HepG2 (cell line): Measurements from ENCODE around the gene ELOVL5. TPM values are rescaled to one million over a fixed set of nuclear protein-coding genes. Genes with fewer than 3 reads are reported as not detected.
A peak's percentile ranks its signal among the peaks of the same experiment; 100 is the strongest.

Source experiments
- ARID3A ChIP-seq: IDR thresholded peaks from 2 replicates; pipeline ENCODE4 v1.6.1; 2012; ENCODE audit warnings: low read depth, low read length, improper control_type of control experiment
- CEBPB ChIP-seq: IDR thresholded peaks from 2 replicates; pipeline ENCODE4 v1.6.1; 2011; ENCODE audit warnings: low read depth, low read length, improper control_type of control experiment, borderline replicate concordance
- FOSL2 ChIP-seq: sonication (generic); formaldehyde crosslinking; IDR thresholded peaks from 2 replicates; pipeline ENCODE4 v1.4.0; 2020; ENCODE audit warnings: missing genetic modification reagents
- FOXJ3 ChIP-seq: sonication (generic); formaldehyde crosslinking; IDR thresholded peaks from 2 replicates; pipeline ENCODE4 v1.4.0; 2020; ENCODE audit warnings: missing genetic modification reagents, mild to moderate bottlenecking, borderline replicate concordance
- GLMP ChIP-seq: sonication (generic); formaldehyde crosslinking; IDR thresholded peaks from 2 replicates; pipeline ENCODE4 v1.9.0; 2021; ENCODE audit warnings: missing genetic modification reagents, mild to moderate bottlenecking, borderline replicate concordance
- ISL2 ChIP-seq: sonication (generic); formaldehyde crosslinking; IDR thresholded peaks from 2 replicates; pipeline ENCODE4 v1.5.0; 2020; ENCODE audit warnings: missing genetic modification reagents
- MTA3 ChIP-seq: sonication (generic); formaldehyde crosslinking; IDR thresholded peaks from 2 replicates; pipeline ENCODE4 v1.4.0; 2020; ENCODE audit warnings: missing genetic modification reagents
- NFAT5 ChIP-seq: sonication (generic); formaldehyde crosslinking; IDR thresholded peaks from 2 replicates; pipeline ENCODE4 v1.4.0; 2020; ENCODE audit warnings: missing genetic modification reagents
- PHB2 ChIP-seq: fragments of 450-650 bp; IDR thresholded peaks from 2 replicates; pipeline ENCODE4 v1.6.1; 2018; ENCODE audit not compliant: partially characterized antibody
- SNAPC2 ChIP-seq: sonication (generic); formaldehyde crosslinking; IDR thresholded peaks from 2 replicates; pipeline ENCODE4 v1.8.1; 2022; ENCODE audit warnings: mild to moderate bottlenecking, missing genetic modification reagents
- ZHX1 ChIP-seq: sonication (generic); formaldehyde crosslinking; IDR thresholded peaks from 2 replicates; pipeline ENCODE4 v1.8.1; 2022; ENCODE audit warnings: low read depth, mild to moderate bottlenecking, missing genetic modification reagents
- ZNF282 ChIP-seq: fragments of 450-650 bp; IDR thresholded peaks from 2 replicates; pipeline ENCODE4 v1.6.1; 2018; ENCODE audit not compliant: partially characterized antibody
- ZSCAN12 ChIP-seq: sonication (generic); formaldehyde crosslinking; IDR thresholded peaks from 2 replicates; pipeline ENCODE4 v1.9.0; 2021; ENCODE audit warnings: mild to moderate bottlenecking, missing genetic modification reagents
- polyA plus RNA-seq, 8 experiments: library from polyadenylated mRNA; depleted of rRNA in 3 of 8; stranded (reverse) in 7 of 8; unstranded in 1 of 8; fragments of >200 nt; fragmentation: Illumina TruSeq in 4 of 8; extraction: Trizol in 4 of 8; gene quantifications; 2 replicates each; pipeline versions ENCODE4 v1.2.1 to v1.2.3, GENCODE V29; 2011 to 2016; ENCODE audit warnings: low read depth in 4 of 8, missing spikeins in 1 of 8, mixed read lengths in 1 of 8; ENCODE audit not compliant: insufficient read depth in 1 of 8
- total RNA-seq, 5 experiments: library from RNA; depleted of rRNA; stranded (reverse); fragments of >200 nt; fragmentation: Illumina TruSeq; extraction: Trizol; gene quantifications; 2 replicates each; pipeline ENCODE4 v1.2.3, GENCODE V29; 2016; ENCODE audit warnings: low read depth in 1 of 5
- TF ChIP-seq, protein P1 (sequence below): IDR thresholded peaks from 2 replicates; pipeline ENCODE4 v1.4.0; 2020; ENCODE audit warnings: mild to moderate bottlenecking, missing genetic modification reagents

The ELOVL5 gene
- total and polyA plus RNA-seq, 2 of the 13 experiments (the other 11 are each of a cell fraction or from before 2014, with no cell fraction given) = 50.1 to 72.4 TPM

GRCh38 chr6:53306819-53307347 lies 41.9 kb downstream of the ELOVL5 start (continued):
- TF ChIP-seq NFAT5 (CRISPR knock-in tag) (no peak), SNAPC2 (CRISPR knock-in tag) (no peak), FOXJ3 (CRISPR knock-in tag) (peak; percentile 45; the same call in 1 of the 2 replicates), ZNF282 (no peak), PHB2 (no peak), CEBPB (peak; percentile 82), ISL2 (CRISPR knock-in tag) (0 out of 2 replicates have a peak, but pooled peaks have one; percentile 24), ARID3A (peak; percentile 96), FOSL2 (CRISPR knock-in tag) (peak; percentile 78), GLMP (CRISPR knock-in tag) (no peak), ZSCAN12 (CRISPR knock-in tag) (0 out of 2 replicates have a peak, but pooled peaks have one; percentile 62), MTA3 (CRISPR knock-in tag) (no peak), ZHX1 (CRISPR knock-in tag) (no peak)
- TF ChIP-seq, protein P1, sequence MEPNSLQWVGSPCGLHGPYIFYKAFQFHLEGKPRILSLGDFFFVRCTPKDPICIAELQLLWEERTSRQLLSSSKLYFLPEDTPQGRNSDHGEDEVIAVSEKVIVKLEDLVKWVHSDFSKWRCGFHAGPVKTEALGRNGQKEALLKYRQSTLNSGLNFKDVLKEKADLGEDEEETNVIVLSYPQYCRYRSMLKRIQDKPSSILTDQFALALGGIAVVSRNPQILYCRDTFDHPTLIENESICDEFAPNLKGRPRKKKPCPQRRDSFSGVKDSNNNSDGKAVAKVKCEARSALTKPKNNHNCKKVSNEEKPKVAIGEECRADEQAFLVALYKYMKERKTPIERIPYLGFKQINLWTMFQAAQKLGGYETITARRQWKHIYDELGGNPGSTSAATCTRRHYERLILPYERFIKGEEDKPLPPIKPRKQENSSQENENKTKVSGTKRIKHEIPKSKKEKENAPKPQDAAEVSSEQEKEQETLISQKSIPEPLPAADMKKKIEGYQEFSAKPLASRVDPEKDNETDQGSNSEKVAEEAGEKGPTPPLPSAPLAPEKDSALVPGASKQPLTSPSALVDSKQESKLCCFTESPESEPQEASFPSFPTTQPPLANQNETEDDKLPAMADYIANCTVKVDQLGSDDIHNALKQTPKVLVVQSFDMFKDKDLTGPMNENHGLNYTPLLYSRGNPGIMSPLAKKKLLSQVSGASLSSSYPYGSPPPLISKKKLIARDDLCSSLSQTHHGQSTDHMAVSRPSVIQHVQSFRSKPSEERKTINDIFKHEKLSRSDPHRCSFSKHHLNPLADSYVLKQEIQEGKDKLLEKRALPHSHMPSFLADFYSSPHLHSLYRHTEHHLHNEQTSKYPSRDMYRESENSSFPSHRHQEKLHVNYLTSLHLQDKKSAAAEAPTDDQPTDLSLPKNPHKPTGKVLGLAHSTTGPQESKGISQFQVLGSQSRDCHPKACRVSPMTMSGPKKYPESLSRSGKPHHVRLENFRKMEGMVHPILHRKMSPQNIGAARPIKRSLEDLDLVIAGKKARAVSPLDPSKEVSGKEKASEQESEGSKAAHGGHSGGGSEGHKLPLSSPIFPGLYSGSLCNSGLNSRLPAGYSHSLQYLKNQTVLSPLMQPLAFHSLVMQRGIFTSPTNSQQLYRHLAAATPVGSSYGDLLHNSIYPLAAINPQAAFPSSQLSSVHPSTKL (CRISPR knock-in tag) = peak; percentile 65; the same call in 1 of the 2 replicates
